GM12872 (cell line): Measurements from ENCODE around the gene GSTO1.

ENCODE experiments used
- TF ChIP-seq, protein P1 (sequence below): IDR thresholded peaks from 3 replicates; pipeline ENCODE4 v1.5.1; 2011; ENCODE audit warnings: low read depth, mild to moderate bottlenecking, low read length, moderate library complexity; ENCODE audit not compliant: insufficient read depth

The GSTO1 gene

DNA sequence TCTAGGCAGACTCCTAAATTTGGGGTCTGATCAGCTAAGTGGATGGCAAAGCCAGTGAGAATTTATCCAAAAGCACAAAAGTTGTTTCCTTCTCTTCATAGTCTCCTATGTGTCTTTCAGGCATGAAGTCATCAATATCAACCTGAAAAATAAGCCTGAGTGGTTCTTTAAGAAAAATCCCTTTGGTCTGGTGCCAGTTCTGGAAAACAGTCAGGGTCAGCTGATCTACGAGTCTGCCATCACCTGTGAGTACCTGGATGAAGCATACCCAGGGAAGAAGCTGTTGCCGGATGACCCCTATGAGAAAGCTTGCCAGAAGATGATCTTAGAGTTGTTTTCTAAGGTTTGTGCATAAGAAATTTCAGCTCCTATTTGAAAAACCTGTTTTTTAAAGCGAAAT is 4.8 kb downstream of the GSTO1 start:
- TF ChIP-seq, protein P1, sequence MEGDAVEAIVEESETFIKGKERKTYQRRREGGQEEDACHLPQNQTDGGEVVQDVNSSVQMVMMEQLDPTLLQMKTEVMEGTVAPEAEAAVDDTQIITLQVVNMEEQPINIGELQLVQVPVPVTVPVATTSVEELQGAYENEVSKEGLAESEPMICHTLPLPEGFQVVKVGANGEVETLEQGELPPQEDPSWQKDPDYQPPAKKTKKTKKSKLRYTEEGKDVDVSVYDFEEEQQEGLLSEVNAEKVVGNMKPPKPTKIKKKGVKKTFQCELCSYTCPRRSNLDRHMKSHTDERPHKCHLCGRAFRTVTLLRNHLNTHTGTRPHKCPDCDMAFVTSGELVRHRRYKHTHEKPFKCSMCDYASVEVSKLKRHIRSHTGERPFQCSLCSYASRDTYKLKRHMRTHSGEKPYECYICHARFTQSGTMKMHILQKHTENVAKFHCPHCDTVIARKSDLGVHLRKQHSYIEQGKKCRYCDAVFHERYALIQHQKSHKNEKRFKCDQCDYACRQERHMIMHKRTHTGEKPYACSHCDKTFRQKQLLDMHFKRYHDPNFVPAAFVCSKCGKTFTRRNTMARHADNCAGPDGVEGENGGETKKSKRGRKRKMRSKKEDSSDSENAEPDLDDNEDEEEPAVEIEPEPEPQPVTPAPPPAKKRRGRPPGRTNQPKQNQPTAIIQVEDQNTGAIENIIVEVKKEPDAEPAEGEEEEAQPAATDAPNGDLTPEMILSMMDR: no peak

DNA sequence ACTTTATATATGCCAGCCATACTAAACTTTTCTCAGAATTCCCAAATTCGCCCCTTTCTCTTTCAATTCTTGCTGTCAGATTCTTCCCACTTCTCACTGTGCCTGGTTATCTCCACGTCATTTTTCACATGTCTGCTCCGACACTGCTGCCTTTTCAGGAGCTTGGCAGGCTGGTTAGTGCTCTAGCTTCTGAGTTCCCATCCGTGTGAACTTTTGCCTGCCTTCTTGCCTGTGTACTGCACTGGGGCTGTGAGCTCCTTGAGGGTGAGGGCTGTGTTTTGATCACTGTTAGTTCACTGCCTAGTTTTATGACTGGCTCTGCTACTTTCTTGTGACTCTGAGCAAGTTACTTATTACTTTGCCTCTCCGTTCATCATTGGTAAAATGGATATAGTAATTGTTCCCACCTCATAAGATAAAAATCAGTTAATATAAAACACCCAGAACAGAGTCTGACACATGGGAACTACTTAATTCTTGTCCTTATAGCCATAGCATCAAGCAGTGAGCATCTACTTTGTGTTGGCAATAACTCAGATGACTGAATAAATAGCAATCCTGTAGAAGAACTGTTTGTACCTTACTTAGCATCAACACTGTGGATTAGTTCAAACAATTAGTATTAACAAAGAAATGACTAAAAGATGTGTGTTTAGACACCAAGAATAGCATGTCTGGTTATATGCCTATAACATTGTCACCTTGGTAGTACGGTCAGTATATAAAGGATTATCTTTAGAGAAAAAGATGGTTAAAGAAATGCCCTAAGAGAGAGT is 5.5 kb downstream of the GSTO1 start:
- TF ChIP-seq, protein P1: no peak

DNA sequence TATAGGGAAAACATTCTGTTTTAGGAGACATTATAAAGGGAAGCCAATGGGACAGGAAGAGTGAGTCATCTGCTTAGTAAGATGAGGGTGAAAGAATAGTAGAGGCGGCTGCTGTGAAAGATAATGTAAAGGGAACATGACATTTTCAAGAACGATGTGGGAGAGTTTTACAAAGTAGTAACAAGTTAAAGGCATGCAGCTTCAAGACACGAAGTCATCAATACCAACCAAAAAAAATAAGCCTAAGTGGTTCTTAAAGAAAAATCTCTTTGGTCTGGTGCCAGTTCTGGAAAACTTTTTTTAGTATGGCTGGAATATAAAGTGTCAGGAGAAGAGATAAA is 6.1 kb downstream of the GSTO1 start:
- TF ChIP-seq, protein P1: no peak

DNA sequence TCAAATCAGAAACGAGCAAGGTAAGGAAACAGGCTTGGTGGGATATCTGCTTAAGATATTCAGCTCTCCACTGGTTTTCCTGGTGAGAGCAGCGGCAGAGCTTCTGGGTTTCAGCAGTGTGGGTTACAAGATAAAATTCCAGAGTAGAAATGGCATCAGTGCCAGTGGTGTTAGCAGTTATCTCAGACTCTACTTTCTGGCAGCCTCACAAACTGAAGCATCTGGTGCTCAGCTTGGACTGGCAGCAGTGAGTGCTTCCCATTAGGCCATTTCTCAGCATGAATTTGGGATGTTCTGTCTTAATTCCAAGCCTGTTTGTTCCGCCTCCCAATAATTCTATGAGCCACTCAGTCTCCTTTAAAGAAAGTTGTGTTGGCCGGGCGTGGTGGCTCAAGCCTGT is 7.4 kb downstream of the GSTO1 start:
- TF ChIP-seq, protein P1: no peak

DNA sequence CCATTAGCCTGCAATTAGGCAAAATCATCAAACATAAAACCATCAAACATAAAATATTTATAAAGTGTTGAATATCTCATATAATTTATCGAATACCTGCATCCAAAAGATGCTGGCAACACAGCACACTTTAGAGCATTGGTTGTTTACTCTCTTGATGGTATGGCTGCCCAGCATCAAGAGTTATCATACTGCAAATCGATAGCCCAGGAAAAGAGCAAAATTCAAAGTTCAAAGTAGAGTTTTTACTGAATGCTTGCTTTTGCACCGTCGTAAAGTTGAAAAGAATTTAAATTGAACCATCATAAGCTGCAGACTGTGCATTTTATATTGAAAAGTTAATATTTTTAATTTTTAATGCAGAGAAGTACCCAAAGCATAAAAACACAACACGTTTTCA is 10.1 kb downstream of the GSTO1 start:
- TF ChIP-seq, protein P1: no peak

DNA sequence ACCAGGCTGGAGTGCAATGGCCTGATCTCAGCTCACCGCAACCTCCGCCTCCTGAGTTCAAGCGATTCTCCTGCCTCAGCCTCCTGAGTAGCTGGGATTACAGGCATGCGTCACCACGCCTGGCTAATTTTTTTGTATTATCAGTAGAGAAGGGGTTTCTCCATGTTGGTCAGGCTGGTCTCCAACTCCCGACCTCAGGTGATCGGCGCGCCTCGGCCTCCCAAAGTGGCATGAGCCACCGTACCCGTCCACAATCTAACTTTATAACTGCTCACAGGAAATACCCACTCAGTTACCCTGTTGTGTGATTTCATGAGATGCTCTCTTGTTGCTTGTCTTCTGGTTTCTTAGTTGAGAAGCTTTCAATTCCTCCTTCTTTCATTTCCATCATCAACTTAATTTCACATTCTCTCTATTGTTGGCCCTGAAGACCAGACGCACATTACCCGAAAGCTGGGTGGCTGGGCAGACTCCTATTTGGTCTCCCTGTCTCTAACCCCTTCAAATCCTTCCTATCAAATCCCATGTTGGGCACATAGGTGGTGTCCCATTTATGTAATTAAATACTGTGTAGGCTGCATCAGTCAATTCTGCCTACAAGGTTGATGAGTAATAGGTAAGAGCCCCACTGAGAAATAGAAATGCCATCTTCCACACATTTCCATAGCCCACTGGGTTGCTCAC is 13.2 kb downstream of the GSTO1 start:
- TF ChIP-seq, protein P1: no peak

DNA sequence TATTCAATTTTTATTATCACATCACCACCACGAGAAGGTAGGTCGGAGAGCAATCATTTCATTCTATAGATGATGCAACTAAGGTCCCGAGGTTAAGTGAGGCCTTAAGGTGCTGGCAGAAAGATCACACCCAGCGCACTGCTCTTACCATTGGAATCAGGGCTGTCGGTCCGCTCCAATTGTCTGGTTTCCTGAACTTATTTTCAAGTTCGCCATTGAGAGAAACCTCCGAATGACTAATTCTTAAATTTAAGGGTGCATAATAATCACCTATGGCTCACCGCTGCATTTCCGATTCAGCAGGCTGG is 13.7 kb downstream of the GSTO1 start:
- TF ChIP-seq, protein P1: no peak
